GM18868 (cell line): ENCODE results near the gene MIGA2.
"Not testable (repeated sequence)": the region's sequence is repeated elsewhere in the genome, so short reads cannot be mapped to it uniquely, and the experiment has no call there.

Experiments
- ATAC-seq: cut with Tn5 transposase; IDR thresholded peaks from one replicate; pipeline ENCODE4 v1.9.1; 2021; ENCODE audit warnings: mild to moderate bottlenecking, moderate library complexity; ENCODE audit not compliant: unreplicated experiment

MIGA2 gene, protein sequence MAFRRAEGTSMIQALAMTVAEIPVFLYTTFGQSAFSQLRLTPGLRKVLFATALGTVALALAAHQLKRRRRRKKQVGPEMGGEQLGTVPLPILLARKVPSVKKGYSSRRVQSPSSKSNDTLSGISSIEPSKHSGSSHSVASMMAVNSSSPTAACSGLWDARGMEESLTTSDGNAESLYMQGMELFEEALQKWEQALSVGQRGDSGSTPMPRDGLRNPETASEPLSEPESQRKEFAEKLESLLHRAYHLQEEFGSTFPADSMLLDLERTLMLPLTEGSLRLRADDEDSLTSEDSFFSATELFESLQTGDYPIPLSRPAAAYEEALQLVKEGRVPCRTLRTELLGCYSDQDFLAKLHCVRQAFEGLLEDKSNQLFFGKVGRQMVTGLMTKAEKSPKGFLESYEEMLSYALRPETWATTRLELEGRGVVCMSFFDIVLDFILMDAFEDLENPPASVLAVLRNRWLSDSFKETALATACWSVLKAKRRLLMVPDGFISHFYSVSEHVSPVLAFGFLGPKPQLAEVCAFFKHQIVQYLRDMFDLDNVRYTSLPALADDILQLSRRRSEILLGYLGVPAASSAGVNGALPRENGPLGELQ

GRCh38 chr9:129036241-129036922 lies at the start of gene MIGA2:
Gene MIGA2, plus strand, starts transcription at chr9:129036626. Its CDS starts 3,969 bp downstream, at chr9:129040595.
- ATAC-seq, result peak; percentile 98

GRCh38 chr9:128986671-128987070 lies 49.8 kb upstream of the MIGA2 start:
- no peak for ATAC-seq

DNA sequence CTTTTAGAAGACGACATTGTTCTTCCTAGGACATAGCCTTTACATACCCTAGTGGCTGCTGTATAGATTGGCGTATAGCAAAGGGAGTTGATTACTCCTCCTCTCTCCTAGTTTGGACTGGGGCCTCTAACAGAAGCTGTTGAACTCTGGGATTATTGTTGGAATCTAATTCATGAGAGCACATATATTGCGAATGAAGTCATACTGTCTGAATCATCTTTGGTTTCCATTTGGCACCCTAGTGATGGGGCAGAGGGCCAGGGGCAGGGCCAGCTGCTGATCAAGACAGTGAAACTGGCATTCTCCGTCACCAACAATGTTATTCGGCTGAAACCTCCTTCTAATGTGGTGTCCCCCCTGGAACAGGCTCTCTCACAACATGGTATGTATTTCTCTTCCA lies 48.6 kb upstream of the MIGA2 start:
- ATAC-seq, result no peak

GRCh38 chr9:128992995-128993394 lies 43.4 kb upstream of the MIGA2 start:
- no peak for ATAC-seq

- ATAC-seq, result no peak
Measured at GRCh38 chr9:128995791-128996190, 40.6 kb upstream of the MIGA2 start.

- ATAC-seq, result no peak
Measured at GRCh38 chr9:128998462-128998861, 38.0 kb upstream of the MIGA2 start.

DNA sequence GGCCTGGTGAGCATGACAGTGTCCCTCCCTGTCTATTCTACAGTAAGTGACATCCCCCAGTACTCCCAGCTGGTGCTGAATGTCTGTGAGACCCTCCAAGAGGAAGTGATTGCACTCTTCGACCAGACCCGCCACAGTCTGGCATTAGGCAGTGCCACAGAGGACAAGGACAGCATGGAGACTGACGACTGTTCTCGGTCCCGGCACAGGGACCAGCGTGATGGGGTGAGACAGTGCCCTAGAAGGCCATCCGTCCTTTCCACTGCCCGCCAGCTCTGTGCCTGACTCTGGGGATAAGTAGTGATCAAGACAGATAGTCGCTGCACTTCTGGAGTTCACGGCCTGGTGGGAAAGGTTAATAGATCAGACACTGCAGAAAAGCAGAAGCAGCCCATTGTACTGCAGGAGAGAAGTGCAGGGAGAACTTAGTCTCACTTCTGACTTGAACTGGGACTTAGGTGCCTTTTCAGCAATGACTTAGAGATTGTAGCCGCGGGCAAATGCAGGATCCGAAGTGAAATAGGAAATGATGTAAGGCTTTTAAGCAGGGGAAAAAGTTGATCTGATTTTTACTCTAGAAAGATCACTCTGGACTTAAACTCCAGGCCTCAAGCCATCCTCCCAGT lies 36.7 kb upstream of the MIGA2 start:
- ATAC-seq, result no peak

- no peak for ATAC-seq
Measured at GRCh38 chr9:129001504-129002325, 34.7 kb upstream of the MIGA2 start.

DNA sequence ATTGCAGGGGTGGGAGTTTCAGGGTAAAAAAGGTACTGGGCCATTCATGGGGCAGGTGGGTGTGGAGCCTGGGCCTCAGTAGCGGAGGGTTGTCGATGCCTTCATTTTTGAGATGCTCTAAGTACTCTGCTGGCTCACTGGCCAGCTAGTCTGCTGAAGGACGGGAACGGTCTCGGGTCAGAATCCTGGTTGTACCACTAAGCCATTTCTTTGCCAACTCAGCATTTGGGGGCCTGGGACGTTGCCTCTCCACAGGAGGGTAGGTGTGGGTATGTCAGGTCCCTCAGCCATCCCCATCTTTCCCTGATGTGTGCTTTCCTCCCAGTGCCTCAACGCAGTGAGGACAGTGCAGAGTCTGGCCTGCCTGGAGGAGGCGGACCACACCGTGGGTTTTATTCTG lies 33.4 kb upstream of the MIGA2 start:
- ATAC-seq, result no peak

GRCh38 chr9:129004173-129004572 lies 32.3 kb upstream of the MIGA2 start:
- ATAC-seq, result not testable (repeated sequence)

DNA sequence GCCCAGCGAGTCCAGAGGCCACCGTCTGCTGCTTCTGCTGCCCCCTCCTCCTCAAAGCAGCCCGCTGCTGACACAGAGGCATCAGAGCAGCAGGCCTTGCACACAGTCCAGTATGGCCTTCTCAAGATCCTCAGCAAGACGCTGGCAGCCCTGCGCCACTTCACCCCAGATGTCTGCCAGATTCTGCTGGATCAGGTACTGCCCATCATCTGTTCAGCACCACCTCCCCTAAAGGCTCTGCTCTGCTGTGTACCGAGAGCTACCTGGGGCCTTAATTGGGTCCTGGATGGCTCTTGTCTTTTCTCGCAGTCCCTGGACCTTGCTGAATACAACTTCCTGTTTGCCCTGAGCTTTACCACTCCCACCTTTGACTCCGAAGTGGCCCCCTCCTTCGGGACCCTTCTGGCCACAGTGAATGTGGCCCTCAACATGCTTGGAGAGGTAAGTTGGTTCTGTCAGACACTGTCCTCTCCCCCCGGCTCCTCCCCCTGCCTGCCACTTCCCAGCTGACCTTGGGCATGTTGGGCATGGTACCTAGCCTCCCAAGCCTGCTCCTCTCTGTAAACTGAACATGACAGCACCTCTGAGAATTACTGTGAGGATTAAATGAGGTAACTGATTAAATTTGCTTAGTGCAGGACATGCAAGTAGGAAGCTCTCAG lies 31.0 kb upstream of the MIGA2 start:
- ATAC-seq, result no peak

DNA sequence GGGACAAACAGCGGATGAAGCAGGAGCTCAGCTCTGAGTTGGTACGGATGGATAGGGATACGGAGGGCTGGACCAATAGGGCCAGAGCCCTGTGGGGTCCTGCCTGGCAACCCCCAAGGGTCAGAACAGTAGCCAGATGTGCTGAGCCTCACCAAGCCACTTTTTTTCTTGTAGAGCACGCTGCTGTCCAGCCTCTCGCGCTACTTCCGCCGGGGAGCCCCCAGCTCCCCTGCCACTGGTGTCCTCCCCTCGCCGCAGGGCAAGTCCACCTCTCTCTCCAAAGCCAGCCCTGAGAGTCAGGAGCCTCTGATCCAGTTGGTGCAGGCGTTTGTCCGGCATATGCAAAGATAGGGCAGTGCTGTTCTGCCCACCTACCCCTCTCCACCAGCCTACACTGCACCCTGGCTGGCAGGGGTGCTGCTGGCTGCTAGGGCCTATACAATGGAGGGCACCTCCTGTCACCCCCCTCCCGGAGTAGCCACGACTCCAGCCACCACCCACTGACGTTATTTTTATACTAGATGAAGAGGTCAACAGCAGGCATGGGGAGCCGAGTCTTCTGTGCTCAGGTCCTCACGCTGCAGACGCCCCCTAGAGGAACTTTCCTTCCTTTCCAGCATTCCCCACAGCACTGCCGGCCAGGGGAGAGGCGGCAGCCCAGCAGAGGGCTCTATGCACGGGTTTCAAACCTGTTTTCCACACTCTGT lies 29.9 kb upstream of the MIGA2 start:
- no peak for ATAC-seq

GRCh38 chr9:129007035-129007765 lies 29.2 kb upstream of the MIGA2 start:
- no peak for ATAC-seq

DNA sequence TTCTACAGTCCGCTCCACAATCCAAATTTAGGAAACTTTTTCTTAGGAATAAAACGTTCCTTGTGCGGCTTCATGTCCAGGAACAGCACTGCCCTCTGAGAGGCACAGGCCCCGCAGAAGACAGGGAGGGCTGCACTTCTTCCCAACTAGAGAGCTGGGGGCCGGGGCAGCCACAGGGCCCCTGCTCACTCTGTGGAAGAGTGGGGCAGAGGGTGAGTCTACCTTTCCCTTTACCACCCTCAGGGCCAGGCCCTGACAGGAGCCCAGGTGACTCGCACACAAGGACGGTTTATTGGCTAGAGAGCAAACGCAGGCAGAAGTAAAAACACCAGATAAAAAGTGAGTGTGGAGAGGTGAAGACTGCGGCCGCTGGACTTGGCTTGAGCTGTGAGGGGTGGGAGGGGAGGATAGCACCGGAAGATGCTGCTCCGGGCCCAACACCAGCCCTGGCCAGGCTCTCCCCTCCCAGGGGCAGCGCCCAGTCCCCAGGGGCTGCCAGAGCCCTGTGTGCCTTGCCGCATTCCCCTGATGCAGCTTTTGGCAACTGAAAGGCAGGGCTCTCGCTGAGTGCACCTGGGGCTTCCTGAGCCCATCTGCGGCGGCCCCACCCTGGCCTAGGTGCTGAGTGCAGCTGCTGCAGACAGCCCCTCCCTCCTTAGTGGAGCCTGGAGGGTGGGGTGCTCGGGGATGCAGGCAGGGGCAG lies 28.5 kb upstream of the MIGA2 start:
- ATAC-seq, result no peak

- ATAC-seq, result no peak
Measured at GRCh38 chr9:129008469-129008965, 27.9 kb upstream of the MIGA2 start.

DNA sequence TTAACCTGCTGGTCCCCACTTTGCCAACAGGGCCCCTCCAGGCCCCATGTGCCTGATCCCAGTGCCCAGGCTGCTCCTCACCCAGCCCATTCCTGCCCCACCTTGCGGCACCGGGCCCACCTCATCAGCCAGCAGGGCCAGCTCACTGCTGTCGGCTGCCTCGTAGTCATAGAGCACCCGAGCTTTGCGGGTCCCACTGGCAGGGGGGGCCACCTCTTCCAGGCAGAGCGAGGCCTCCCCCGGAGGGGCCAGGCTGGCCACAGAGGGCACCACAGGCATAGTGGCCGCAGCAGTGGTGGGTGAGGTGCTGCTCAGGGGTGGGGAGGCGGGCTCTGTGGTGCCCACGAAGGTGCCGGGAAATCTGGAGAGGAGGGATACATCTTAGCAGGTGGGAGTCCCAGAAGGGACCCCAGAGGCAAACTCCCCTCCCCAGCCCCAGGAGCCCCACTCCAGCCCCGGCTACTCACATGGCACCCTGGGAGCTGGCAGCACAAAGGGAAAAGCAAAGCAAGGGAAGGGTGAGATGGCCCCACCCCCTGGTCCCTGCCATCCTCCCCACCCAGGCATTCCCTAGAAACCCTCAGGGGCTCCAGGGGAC lies 27.3 kb upstream of the MIGA2 start:
- ATAC-seq, result no peak

DNA sequence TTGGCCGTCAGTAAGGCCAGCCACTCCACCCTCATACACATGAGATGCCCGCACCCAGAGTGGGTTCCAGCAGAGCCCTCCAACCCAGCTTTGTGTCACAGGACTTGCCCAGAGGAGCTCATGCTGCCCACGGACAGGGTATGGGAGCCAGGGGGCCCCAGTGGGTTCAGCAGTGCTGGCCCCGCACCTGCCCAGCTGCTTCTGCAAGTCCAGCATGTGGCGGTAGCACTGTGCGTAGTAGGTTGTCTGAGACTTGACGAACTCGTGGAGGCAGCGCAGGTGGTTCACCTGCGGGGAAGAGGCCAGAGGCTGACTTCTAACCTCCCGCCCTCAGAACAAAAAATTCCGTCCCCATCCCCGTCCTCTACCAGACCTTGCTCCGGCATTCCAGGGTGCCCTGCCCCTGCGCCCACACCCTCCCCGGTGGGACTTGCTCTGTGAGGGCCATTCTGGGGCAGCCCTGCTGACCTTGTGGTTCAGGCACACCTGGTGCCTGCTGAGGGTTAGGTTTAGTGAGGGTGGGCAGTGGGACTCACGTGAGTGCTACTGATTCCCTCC lies 26.8 kb upstream of the MIGA2 start:
- ATAC-seq, result no peak
